Kidney epithelial cell (primary cell): ENCODE data around the gene SRRM2. TPM values are rescaled to one million over a fixed set of nuclear protein-coding genes. Genes with fewer than 3 reads are reported as not detected.

ENCODE experiments used
- DNase-seq: peaks from one replicate; pipeline ENCODE4 v3.0.0-alpha.2; 2010; ENCODE audit warnings: low read depth
- H3K27me3 ChIP-seq: 2 replicates; pipeline ENCODE4 v1.6.0; 2011; ENCODE audit warnings: low read length; ENCODE audit not compliant: control insufficient read depth, insufficient read depth
- H3K36me3 ChIP-seq: 2 replicates; pipeline ENCODE4 v1.5.1; 2011; ENCODE audit warnings: low read length; ENCODE audit not compliant: control insufficient read depth, insufficient read depth
- H3K4me3 ChIP-seq: 2 replicates; pipeline ENCODE4 v1.5.1; 2011; ENCODE audit warnings: low read depth, mild to moderate bottlenecking, control low read depth, low read length
- total RNA-seq: library from RNA; depleted of rRNA; stranded (reverse); fragments of >200 nt; gene quantifications from 2 replicates; pipeline ENCODE4 v1.2.3, GENCODE V29; 2015
- TF ChIP-seq, protein P1 (sequence below): IDR thresholded peaks from 2 replicates; pipeline ENCODE4 v1.5.1; 2011; ENCODE audit warnings: mild to moderate bottlenecking, moderate library complexity, low read length, control low read depth, inconsistent platforms; ENCODE audit not compliant: insufficient read depth, poor library complexity, severe bottlenecking

SRRM2 gene
- total RNA-seq, 1 donor from 2014 or later = 82.6 TPM

- peaks cover 20% of the 10 kb centered on the region for H3K27me3 ChIP-seq
- DNase-seq = no peak
- TF ChIP-seq, protein P1, sequence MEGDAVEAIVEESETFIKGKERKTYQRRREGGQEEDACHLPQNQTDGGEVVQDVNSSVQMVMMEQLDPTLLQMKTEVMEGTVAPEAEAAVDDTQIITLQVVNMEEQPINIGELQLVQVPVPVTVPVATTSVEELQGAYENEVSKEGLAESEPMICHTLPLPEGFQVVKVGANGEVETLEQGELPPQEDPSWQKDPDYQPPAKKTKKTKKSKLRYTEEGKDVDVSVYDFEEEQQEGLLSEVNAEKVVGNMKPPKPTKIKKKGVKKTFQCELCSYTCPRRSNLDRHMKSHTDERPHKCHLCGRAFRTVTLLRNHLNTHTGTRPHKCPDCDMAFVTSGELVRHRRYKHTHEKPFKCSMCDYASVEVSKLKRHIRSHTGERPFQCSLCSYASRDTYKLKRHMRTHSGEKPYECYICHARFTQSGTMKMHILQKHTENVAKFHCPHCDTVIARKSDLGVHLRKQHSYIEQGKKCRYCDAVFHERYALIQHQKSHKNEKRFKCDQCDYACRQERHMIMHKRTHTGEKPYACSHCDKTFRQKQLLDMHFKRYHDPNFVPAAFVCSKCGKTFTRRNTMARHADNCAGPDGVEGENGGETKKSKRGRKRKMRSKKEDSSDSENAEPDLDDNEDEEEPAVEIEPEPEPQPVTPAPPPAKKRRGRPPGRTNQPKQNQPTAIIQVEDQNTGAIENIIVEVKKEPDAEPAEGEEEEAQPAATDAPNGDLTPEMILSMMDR = no peak
- no peak overlapping the region for H3K4me3 ChIP-seq
- no peaks in the 10 kb centered on the region for H3K36me3 ChIP-seq
These were observed 36.2 kb upstream of the SRRM2 start for GRCh38 chr16:2715966-2716885.

- DNase-seq = no peak
- H3K36me3 ChIP-seq = no peaks in the 10 kb centered on the region
- peaks cover 18% of the 10 kb centered on the region for H3K27me3 ChIP-seq
- TF ChIP-seq, protein P1 = no peak
- H3K4me3 ChIP-seq = no peak overlapping the region
These were observed 35.5 kb upstream of the SRRM2 start for GRCh38 chr16:2716948-2717347.

- H3K27me3 ChIP-seq = peaks cover 18% of the 10 kb centered on the region
- H3K4me3 ChIP-seq = no peak overlapping the region
- no peaks in the 10 kb centered on the region for H3K36me3 ChIP-seq
- TF ChIP-seq, protein P1 = no peak
- no peak for DNase-seq
These were observed 34.8 kb upstream of the SRRM2 start for GRCh38 chr16:2717383-2718263.

GRCh38 chr16:2719328-2720063 is 32.9 kb upstream of the SRRM2 start:
- peaks cover 16% of the 10 kb centered on the region for H3K27me3 ChIP-seq
- TF ChIP-seq, protein P1 = no peak
- DNase-seq = no peak
- H3K36me3 ChIP-seq = no peaks in the 10 kb centered on the region
- no peak overlapping the region for H3K4me3 ChIP-seq

- H3K36me3 ChIP-seq = no peaks in the 10 kb centered on the region
- TF ChIP-seq, protein P1 = no peak
- H3K27me3 ChIP-seq = peaks cover 20% of the 10 kb centered on the region
- H3K4me3 ChIP-seq = peak within 1 kb of the TSS; percentile 68
- DNase-seq = no peak
These were observed 32.4 kb upstream of the SRRM2 start, which contains the start of gene PRSS27 for GRCh38 chr16:2720064-2720457. Gene PRSS27, minus strand, starts transcription at chr16:2720224. Its CDS starts 64 bp downstream, at chr16:2720160.
